Occipital lobe (tissue), 3 donors: ENCODE data around the gene PRICKLE2. TPM values are rescaled to one million over a fixed set of nuclear protein-coding genes. Genes with fewer than 3 reads are reported as not detected.

Experiments
- DNase-seq: peaks from one replicate; lab custom pipeline; 2025; lab: John Stamatoyannopoulos, UW
- small RNA-seq: library from RNA; depleted of rRNA; stranded (forward); fragments of <200 nt; gene quantifications from one replicate; pipeline ENCODE3, GENCODE V24; 2014
- total RNA-seq: library from RNA; depleted of rRNA; stranded (reverse); fragments of >200 nt; gene quantifications from one replicate; pipeline ENCODE4 v1.2.3, GENCODE V29; 2014

Gene PRICKLE2
- total RNA-seq, 1 donor from 2014 or later: 87.5 TPM

DNA sequence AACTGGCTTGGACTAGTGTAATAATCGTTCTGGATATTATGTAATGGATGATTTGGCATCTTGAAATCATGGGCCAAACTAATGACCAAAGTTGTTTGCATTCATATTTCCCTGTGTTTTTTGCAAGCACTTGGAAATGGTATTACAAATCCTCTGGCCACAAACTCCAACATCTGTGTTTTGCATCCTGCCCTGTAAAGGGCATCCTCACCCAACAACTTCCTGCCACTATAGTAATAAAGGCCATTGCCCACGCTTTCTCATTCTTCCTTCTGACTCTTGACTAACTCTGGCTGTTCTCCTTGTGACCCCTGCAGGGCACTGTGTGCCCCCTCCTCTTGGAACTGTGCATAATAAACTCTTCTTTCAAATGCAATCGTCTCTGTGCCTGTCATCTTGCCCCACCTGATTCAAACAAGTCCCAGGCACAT is 176.6 kb downstream of the PRICKLE2 start:
- no peak for DNase-seq

DNA sequence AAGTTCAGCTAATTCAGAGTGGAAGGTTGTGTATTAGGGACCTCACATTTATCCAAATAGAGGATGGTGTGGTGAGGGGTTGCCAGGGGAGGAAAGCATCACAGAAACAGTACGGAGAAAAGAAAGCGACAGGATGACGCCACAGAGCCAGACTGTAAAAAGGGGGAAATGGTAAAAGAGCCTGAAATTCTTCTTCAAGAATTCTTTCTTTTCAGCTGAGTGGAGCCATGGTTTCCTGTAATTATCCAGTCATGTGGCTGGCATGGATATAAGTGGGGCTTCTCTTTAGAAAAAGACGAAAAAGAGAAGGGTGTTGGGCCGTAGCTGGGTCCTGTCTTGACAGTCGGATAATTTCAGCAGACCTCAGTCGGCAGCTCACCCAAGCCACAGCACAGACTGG is 177.5 kb downstream of the PRICKLE2 start:
- DNase-seq: no peak

DNA sequence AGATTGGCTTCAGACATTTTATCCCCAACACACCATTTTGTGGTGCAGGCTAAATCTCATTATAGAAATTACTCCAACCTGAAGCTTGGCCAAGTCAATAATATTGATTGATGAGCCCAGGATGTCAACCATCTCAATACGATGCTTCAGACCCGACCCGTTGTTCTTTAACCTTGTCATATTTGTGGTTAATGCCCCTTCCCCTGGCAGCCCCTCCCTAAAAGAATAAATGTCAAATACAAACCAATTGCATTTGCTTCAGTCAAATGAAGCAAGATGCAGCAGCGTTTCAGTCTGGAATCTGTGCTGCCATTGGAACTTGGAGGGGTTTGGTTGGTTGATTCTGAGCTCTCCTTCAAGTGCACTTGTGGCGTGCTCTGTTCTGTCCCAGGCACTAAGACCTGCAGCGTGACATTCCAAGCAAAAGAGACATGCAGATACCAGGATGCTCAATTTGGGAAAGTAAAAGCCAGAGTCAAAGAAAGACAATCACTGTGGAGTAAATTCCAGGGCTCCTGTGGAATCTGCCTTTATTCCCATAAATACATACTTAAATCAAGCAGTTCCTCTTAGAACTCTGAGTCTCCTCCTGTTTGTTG is 178.2 kb downstream of the PRICKLE2 start:
- no peak for DNase-seq

DNA sequence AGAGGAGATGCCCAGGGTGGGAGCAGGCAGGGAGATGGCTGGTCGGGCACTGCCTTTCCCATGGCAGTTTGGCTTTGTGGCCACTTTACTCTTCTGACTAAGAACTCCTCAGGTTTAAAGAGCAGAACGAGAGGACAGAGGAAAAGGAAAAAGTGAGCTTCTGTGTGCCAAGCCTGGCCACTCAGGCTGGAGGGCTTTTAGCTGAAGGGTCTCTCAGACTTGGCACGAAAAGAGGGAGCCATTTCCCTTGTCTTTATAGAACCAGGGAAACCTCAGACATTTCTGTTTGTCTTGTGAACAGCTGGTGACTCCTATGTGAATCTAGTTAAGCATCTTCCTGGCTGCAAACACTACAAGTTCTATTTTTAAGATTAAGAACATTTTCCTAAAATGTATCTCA is 178.7 kb downstream of the PRICKLE2 start:
- no peak for DNase-seq

DNA sequence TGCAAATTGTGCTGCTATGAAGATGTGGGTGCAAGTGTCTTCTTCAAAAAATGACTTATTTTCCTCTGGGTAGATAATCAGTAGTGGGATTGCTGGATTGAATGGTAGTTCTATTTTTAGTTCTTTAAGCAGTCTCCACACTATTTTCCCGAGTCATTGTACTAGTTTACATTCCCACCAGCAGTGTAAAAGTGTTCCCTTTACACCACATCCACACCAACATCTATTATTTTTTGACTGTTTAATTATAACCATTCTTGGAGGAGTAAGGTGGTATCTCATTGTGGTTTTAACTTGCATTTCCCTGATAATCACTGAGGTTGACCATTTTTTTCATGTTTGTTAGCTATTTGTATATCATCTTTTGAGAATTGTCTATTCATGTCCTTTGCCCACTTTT is 182.3 kb downstream of the PRICKLE2 start:
- DNase-seq: no peak

Small RNA genes within 50 kb of the gene (small RNA-seq; reads per million reads assigned to genes)
- 0.12 reads per million for gene RF00012

Other genes with a start within 250 kb of the PRICKLE2 start
- gene PSMD6, start 202.0 kb downstream of the PRICKLE2 start, total RNA-seq: 80.0 TPM